Naive thymus-derived CD4-positive, alpha-beta T cell (primary cell): ENCODE results near the gene GTPBP4. TPM values are rescaled to one million over a fixed set of nuclear protein-coding genes. Genes with fewer than 3 reads are reported as not detected.

Source experiments
- ATAC-seq: fragments of 150-1000 bp; cut with Tn5 transposase; 2 replicates; pipeline ENCODE4 v1.10.0; 2021; ENCODE audit warnings: mild to moderate bottlenecking, moderate library complexity
- CTCF ChIA-PET: fragments of 350-600 bp; sonication (Branson Sonifier 250); formaldehyde crosslinking; loops from one replicate; lab custom pipeline; 2021; ENCODE audit warnings: antibody characterized with exemption; lab: Charles Lee
- POLR2A ChIA-PET: fragments of 350-600 bp; sonication (Branson Sonifier 250); formaldehyde crosslinking; loops from one replicate; lab custom pipeline; 2021; ENCODE audit warnings: antibody characterized with exemption, inconsistent platforms; lab: Charles Lee
- DNase-seq, 9 donors: peaks; one replicate each; pipeline versions ENCODE4 v3.0.0 to v3.0.0-alpha.2; 2020 to 2022; ENCODE audit warnings: mixed read lengths in 1 of 9
- H3K27ac ChIP-seq: one replicate; pipeline ENCODE4 v1.7.0; 2013; ENCODE audit warnings: mild to moderate bottlenecking, low read depth, low read length, moderate library complexity
- H3K27me3 ChIP-seq, 2 donors: one replicate each; pipeline ENCODE4 v1.7.0; 2013; ENCODE audit warnings: low read length in 2 of 2, mild to moderate bottlenecking in 2 of 2, moderate library complexity in 2 of 2; ENCODE audit not compliant: control insufficient read depth in 2 of 2, insufficient read depth in 2 of 2
- H3K36me3 ChIP-seq, 3 experiments: 1 replicate in 2 of 3; 2 replicates in 1 of 3; pipeline ENCODE4 v1.7.0; 2013; ENCODE audit warnings: low read length in 3 of 3, mild to moderate bottlenecking in 3 of 3, moderate library complexity in 1 of 3; ENCODE audit not compliant: insufficient read depth in 3 of 3, control insufficient read depth in 2 of 3
- H3K4me1 ChIP-seq, 2 donors: one replicate each; pipeline ENCODE4 v1.7.0; 2013; ENCODE audit warnings: low read length in 2 of 2, mild to moderate bottlenecking in 2 of 2, moderate library complexity in 1 of 2; ENCODE audit not compliant: control insufficient read depth in 2 of 2, insufficient read depth in 2 of 2
- H3K4me3 ChIP-seq: 2 replicates; pipeline ENCODE4 v1.7.0; 2013; ENCODE audit warnings: mild to moderate bottlenecking, low read length
- H3K9me3 ChIP-seq, 3 experiments: 1 replicate in 2 of 3; 2 replicates in 1 of 3; pipeline ENCODE4 v1.7.0; 2013; ENCODE audit warnings: low read length in 3 of 3; ENCODE audit not compliant: control insufficient read depth in 2 of 3
- H3K27ac Mint-ChIP-seq, 9 donors: one replicate each; pipeline ENCODE4 v1.8.0; 2020 to 2022; ENCODE audit warnings: mixed read lengths in 9 of 9, mild to moderate bottlenecking in 8 of 9, moderate library complexity in 5 of 9, inconsistent platforms in 2 of 9
- H3K27me3 Mint-ChIP-seq, 5 donors: one replicate each; pipeline ENCODE4 v1.8.0; 2021 to 2022; ENCODE audit warnings: mixed read lengths in 5 of 5, mild to moderate bottlenecking in 1 of 5
- H3K36me3 Mint-ChIP-seq, 5 donors: one replicate each; pipeline ENCODE4 v1.8.0; 2020 to 2022; ENCODE audit warnings: mixed read lengths in 5 of 5, mild to moderate bottlenecking in 3 of 5, inconsistent platforms in 1 of 5
- H3K4me1 Mint-ChIP-seq, 7 donors: one replicate each; pipeline ENCODE4 v1.8.0; 2020 to 2022; ENCODE audit warnings: mixed read lengths in 7 of 7, mild to moderate bottlenecking in 3 of 7, inconsistent platforms in 1 of 7
- H3K4me3 Mint-ChIP-seq, 10 donors: one replicate each; pipeline ENCODE4 v1.8.0; 2020 to 2022; ENCODE audit warnings: mild to moderate bottlenecking in 10 of 10, mixed read lengths in 10 of 10, moderate library complexity in 6 of 10, inconsistent platforms in 2 of 10
- H3K9me3 Mint-ChIP-seq, 11 donors: one replicate each; pipeline ENCODE4 v1.8.0; 2020 to 2022; ENCODE audit warnings: mixed read lengths in 11 of 11, mild to moderate bottlenecking in 4 of 11, inconsistent platforms in 1 of 11, moderate library complexity in 1 of 11
- intact Hi-C, 2 donors: fragments of 100-400 bp; cut with micrococcal nuclease; formaldehyde crosslinking; loops; one replicate each; pipeline ENCODE4 v1.15.1; 2023
- polyA plus RNA-seq, 2 donors: library from polyadenylated mRNA; unstranded; fragments of 300-500 nt; fragmentation: Illumina TruSeq; gene quantifications; one replicate each; pipeline ENCODE4 v1.2.3, GENCODE V29; 2021
- total RNA-seq, 6 experiments: library from RNA in 5 of 6; stranded (reverse) in 5 of 6; gene quantifications; 1 replicate in 5 of 6; 2 replicates in 1 of 6; pipeline ENCODE4 v1.2.3 and lab custom pipeline; 2021 to 2026

The GTPBP4 gene
- total and polyA plus RNA-seq, 7 experiments from 2014 or later: 17.4 to 81.8 (median 42.2) TPM

DNA sequence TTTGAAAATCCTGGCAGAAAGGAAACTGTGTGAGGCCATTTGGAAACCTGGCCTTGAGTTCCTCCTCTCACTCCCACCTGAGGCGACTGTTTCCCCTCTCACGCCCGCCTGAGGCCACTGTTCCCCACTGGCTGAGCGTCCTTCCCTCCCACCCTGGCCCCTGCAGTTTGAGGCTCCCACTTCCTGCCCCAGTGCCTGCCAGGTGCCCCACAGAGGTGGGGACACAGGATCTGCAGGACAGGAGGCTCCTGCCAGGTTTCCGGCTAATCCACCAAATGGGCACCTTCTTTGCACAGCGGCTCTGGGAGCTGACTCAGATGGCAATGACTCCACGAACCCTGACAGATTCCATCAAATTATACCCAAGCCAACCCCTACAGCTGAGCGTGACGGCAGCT, 32.4 kb upstream of the GTPBP4 start:
- ATAC-seq: no peak
- no peaks in the 10 kb centered on the region for H3K4me1 ChIP-seq

DNA sequence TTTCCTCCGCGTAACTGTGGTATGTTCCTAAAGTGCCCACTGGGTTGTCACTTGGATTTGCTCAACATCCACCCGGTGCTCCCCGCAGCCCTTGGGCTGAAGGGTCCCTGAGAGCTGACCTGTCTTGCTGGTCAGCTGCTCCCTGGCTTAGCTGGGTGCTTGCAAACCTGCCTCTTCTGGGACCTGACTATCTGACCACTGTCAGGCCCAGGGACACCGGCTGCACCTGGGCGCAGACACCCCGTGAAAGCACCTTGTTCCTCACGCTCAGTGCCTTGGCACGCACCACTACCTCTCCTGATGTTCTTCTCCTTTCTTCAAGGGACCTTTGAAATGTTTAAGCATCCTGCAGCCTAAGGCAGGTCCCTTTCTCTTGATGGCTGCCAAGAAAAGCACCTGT, 30.1 kb upstream of the GTPBP4 start:
- Mint-ChIP-seq H3K36me3 (no peaks in the 10 kb centered on the region), H3K4me1 (peaks cover 0 to 3% (median 0%) of the 10 kb centered on the region in 7 donors), H3K27me3 (peaks cover 0 to 8% (median 4%) of the 10 kb centered on the region in 5 donors), H3K4me3 (no peak overlapping the region), H3K27ac (no peak overlapping the region), H3K9me3 (no peaks in the 10 kb centered on the region)
- no peak overlapping the region for H3K27ac ChIP-seq
- ATAC-seq (no peak), DNase-seq (no peak)
- intact Hi-C loops: no loop called here
- ChIA-PET CTCF (no interaction called here), POLR2A (no interaction called here)
- H3K36me3 ChIP-seq: no peaks in the 10 kb centered on the region
- H3K9me3 ChIP-seq: no peaks in the 10 kb centered on the region
- H3K27me3 ChIP-seq: no peaks in the 10 kb centered on the region
- H3K4me1 ChIP-seq: no peaks in the 10 kb centered on the region
- no peak overlapping the region for H3K4me3 ChIP-seq

More for the DNA sequence above, 32.4 kb upstream of the GTPBP4 start:
- intact Hi-C loops: no loop called here
- Mint-ChIP-seq H3K4me3 (no peak overlapping the region), H3K4me1 (peaks cover 0 to 3% (median 0%) of the 10 kb centered on the region in 7 donors), H3K9me3 (no peaks in the 10 kb centered on the region), H3K36me3 (no peaks in the 10 kb centered on the region), H3K27me3 (peaks cover 0 to 8% (median 5%) of the 10 kb centered on the region in 5 donors), H3K27ac (no peak overlapping the region)
- CTCF ChIA-PET: no interaction called here
- H3K4me3 ChIP-seq: no peak overlapping the region
- no peaks in the 10 kb centered on the region for H3K36me3 ChIP-seq
- no peak overlapping the region for H3K27ac ChIP-seq
- H3K27me3 ChIP-seq: no peaks in the 10 kb centered on the region
- no peaks in the 10 kb centered on the region for H3K9me3 ChIP-seq
- no peak for DNase-seq
- POLR2A ChIA-PET: no interaction called here

DNA sequence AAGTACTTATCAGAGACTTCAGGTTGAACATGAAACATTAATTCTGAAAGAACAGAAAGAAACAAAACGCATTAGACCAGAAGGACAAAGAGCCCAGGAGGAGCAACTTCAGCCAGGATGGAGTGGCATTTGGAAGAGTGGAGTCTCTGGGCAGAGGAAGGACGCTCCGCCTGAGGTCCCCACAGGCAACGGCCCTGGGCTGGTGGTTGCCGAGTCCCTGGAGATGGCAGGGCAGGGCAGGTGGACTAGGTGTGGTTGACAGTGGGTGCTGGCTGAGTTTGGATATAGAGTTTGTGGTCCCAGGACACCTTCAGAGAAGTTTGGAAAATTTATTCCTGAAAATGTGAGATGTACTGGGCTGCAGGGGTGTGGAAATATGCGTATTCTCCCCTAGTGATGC, 29.4 kb upstream of the GTPBP4 start:
- intact Hi-C loops: no loop called here
- Mint-ChIP-seq H3K27me3 (peaks cover 0 to 8% (median 4%) of the 10 kb centered on the region in 5 donors), H3K36me3 (no peaks in the 10 kb centered on the region), H3K27ac (peak overlapping the region in 1 of 9 donors; percentile 33), H3K4me3 (no peak overlapping the region), H3K4me1 (peaks cover 0 to 3% (median 0%) of the 10 kb centered on the region in 7 donors), H3K9me3 (no peaks in the 10 kb centered on the region)
- Histone ChIP-seq H3K4me1 (no peaks in the 10 kb centered on the region), H3K27me3 (no peaks in the 10 kb centered on the region), H3K36me3 (no peaks in the 10 kb centered on the region), H3K4me3 (no peak overlapping the region), H3K9me3 (no peaks in the 10 kb centered on the region), H3K27ac (no peak overlapping the region)
- ATAC-seq: no peak
- DNase-seq: no peak
- POLR2A ChIA-PET: no interaction called here
- CTCF ChIA-PET: no interaction called here

DNA sequence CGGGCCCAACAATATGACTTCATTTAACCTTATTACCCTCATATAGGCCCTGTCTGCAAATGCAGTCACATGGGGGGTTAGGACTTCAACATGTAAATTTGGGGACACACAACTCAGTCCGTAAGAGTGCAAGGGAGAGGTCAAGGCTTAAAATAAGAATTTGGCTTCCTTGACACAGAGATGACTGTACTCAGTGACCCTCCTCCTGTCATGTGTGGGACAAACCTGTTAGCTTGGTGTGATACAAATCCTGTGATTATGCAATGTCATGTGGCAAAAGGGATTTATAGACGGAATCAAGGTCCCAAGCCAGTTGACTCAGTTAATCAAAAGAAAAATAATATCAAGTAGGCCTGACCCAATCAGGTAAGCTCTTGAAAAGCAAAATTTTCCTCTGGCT, 25.9 kb upstream of the GTPBP4 start:
- no peak overlapping the region for H3K4me3 ChIP-seq
- no peaks in the 10 kb centered on the region for H3K27me3 ChIP-seq
- H3K27ac Mint-ChIP-seq: no peak overlapping the region
- H3K27ac ChIP-seq: no peak overlapping the region
- no peaks in the 10 kb centered on the region for H3K9me3 ChIP-seq
- ATAC-seq (no peak), DNase-seq (no peak)
- no peak overlapping the region for H3K4me3 Mint-ChIP-seq
- peaks cover 0 to 13% (median 0%) of the 10 kb centered on the region in 11 donors for H3K9me3 Mint-ChIP-seq
- no peaks in the 10 kb centered on the region for H3K4me1 ChIP-seq
- H3K4me1 Mint-ChIP-seq: peaks cover 5 to 13% (median 6%) of the 10 kb centered on the region in 7 donors
- intact Hi-C loops: no loop called here
- H3K27me3 Mint-ChIP-seq: peaks cover 0 to 5% (median 0%) of the 10 kb centered on the region in 5 donors
- ChIA-PET POLR2A (no interaction called here), CTCF (no interaction called here)
- no peaks in the 10 kb centered on the region for H3K36me3 ChIP-seq
- H3K36me3 Mint-ChIP-seq: no peaks in the 10 kb centered on the region

DNA sequence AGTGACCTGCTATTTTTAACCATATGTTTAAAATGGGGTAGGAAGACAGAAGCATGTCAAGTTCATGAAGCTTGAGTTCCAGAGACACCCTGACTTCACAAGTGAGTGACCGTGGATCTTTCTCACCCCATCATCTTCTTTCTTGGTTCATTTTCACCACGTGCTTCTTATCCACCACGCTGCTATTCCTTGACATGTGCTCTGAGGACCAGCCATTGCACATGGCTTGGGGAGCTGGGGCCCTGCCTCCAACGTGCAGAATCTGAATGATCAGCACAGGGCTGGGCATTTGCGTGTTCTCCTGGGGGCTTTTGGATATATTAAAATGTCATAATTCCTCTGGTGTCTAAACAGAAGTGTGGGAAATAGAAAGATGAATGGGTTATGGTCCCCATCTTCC, 25.0 kb upstream of the GTPBP4 start:
- ATAC-seq (no peak), DNase-seq (no peak)
- POLR2A ChIA-PET: no interaction called here
- Mint-ChIP-seq H3K9me3 (peaks cover 0 to 13% (median 0%) of the 10 kb centered on the region in 11 donors), H3K4me3 (no peak overlapping the region), H3K27ac (peak overlapping the region in 1 of 9 donors; percentile 13), H3K27me3 (peaks cover 0 to 5% (median 0%) of the 10 kb centered on the region in 5 donors), H3K4me1 (peaks cover 6 to 18% (median 8%) of the 10 kb centered on the region in 7 donors), H3K36me3 (no peaks in the 10 kb centered on the region)
- Histone ChIP-seq H3K36me3 (no peaks in the 10 kb centered on the region), H3K27ac (no peak overlapping the region), H3K4me3 (no peak overlapping the region), H3K27me3 (no peaks in the 10 kb centered on the region), H3K9me3 (no peaks in the 10 kb centered on the region), H3K4me1 (no peaks in the 10 kb centered on the region)
- intact Hi-C loops: no loop called here
- CTCF ChIA-PET: no interaction called here

DNA sequence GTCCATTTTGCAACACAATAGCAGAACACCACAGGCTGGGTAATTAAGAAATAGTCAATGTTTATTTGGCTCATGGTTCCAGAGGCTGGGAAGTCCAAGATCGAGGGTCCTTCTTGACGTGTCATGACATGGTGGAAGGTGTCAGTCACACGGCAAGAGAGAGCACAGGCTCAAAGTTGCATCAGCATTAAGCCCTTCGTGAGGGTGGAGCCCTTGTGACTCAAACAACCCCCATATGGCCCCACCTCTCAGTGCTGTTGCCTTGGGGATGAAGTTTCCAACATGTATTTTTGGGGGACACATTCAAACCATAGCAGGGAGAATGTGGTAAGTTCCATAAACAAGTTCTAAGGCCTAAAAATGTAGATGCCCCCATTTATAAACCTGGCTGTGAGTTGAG, 24.6 kb upstream of the GTPBP4 start:
- Mint-ChIP-seq H3K9me3 (peaks cover 0 to 13% (median 0%) of the 10 kb centered on the region in 11 donors), H3K4me1 (peaks cover 6 to 19% (median 8%) of the 10 kb centered on the region in 7 donors), H3K27me3 (peaks cover 3 to 8% (median 4%) of the 10 kb centered on the region in 5 donors), H3K27ac (no peak overlapping the region), H3K36me3 (no peaks in the 10 kb centered on the region), H3K4me3 (no peak overlapping the region)
- CTCF ChIA-PET: no interaction called here
- POLR2A ChIA-PET: no interaction called here
- intact Hi-C loops: no loop called here
- H3K27me3 ChIP-seq: no peaks in the 10 kb centered on the region
- no peak overlapping the region for H3K4me3 ChIP-seq
- no peaks in the 10 kb centered on the region for H3K4me1 ChIP-seq
- ATAC-seq (no peak), DNase-seq (no peak)
- no peaks in the 10 kb centered on the region for H3K9me3 ChIP-seq
- H3K27ac ChIP-seq: no peak overlapping the region
- no peaks in the 10 kb centered on the region for H3K36me3 ChIP-seq

DNA sequence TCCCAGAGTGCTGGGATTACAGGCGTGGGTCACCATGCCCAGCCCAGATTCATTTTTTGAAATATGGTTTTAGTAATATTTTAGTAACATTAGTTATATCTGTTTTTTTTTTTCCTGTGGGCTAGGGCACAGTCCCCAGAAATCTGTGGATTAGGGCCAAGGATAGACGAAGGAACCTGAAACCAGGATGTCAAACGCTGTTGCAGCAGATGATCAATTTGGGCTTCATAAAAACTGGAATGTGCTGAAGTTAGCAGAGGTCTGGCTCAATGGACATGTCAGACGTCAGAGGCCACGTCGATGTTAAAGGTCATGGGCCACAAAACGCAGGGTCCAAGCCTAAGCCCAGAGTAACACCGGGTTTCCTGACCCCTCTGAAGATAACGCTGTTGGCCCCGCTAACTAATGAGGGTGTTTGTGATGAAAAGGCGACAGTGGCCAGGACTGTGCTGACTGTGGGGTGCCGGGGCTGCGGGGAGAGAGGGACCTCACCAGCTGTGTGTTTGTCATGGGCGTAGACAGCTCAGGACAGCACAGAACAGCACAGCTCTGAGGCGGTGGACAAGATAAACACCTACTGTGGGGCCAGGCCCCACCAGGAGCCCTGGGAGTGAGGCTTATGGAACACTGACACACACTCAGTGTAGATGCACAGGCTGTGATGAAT, 23.8 kb upstream of the GTPBP4 start:
- Histone ChIP-seq H3K9me3 (no peaks in the 10 kb centered on the region), H3K36me3 (no peaks in the 10 kb centered on the region), H3K27ac (no peak overlapping the region), H3K4me3 (no peak overlapping the region), H3K27me3 (no peaks in the 10 kb centered on the region), H3K4me1 (no peaks in the 10 kb centered on the region)
- Mint-ChIP-seq H3K4me3 (no peak overlapping the region), H3K9me3 (peaks cover 0 to 13% (median 2%) of the 10 kb centered on the region in 11 donors), H3K27ac (no peak overlapping the region), H3K27me3 (peaks cover 9 to 14% (median 11%) of the 10 kb centered on the region in 5 donors), H3K36me3 (no peaks in the 10 kb centered on the region), H3K4me1 (peaks cover 6 to 19% (median 8%) of the 10 kb centered on the region in 7 donors)
- intact Hi-C loops: no loop called here
- ChIA-PET POLR2A (no interaction called here), CTCF (no interaction called here)
- no peak for ATAC-seq
- DNase-seq: no peak
